HCT116 (cell line): ENCODE measurements around the gene NFIA. TPM values are rescaled to one million over a fixed set of nuclear protein-coding genes. Genes with fewer than 3 reads are reported as not detected.

Experiments used
- ATAC-seq: fragments of 200-7000 bp; cut with Tn5 transposase; 2 replicates; pipeline ENCODE4 v1.9.1; 2020; ENCODE audit warnings: mild to moderate bottlenecking, moderate library complexity
- BruUV-seq: library from RNA; stranded (reverse); fragments of 400-500 nt; replicated peaks from 2 replicates; lab custom pipeline; 2021; lab: Mats Ljungman, UMichigan
- CTCF ChIA-PET: fragments of 300-600 bp; sonication (Branson Sonifier 250); formaldehyde crosslinking; loops from one replicate; lab custom pipeline; 2021; ENCODE audit warnings: antibody characterized with exemption; lab: Charles Lee
- POLR2A ChIA-PET: fragments of 300-600, 350-600 bp; sonication (Branson Sonifier 250); formaldehyde crosslinking; loops from one replicate; lab custom pipeline; 2021; ENCODE audit warnings: antibody characterized with exemption; lab: Charles Lee
- RAD21 ChIA-PET, 2 experiments: fragments of 300-600 bp; sonication (Branson Sonifier 250); formaldehyde crosslinking; loops; one replicate each; lab custom pipeline; 2023; ENCODE audit warnings: low total read pairs in 2 of 2; ENCODE audit not compliant: uncharacterized antibody in 2 of 2, unreplicated experiment in 2 of 2, low non-redundant PET in 1 of 2; lab: Charles Lee
- DNase-seq: peaks from one replicate; pipeline ENCODE4 v3.0.0-alpha.2; 2010; ENCODE audit warnings: low read depth, low spot score
- H2AFZ ChIP-seq: fragments of 200-600 bp; shearing (Covaris generic), sonication (generic); 2 replicates; pipeline ENCODE4 v1.6.1; 2017; ENCODE audit warnings: low read depth, mixed run types, mixed read lengths, antibody characterized with exemption, low read length; ENCODE audit not compliant: poor library complexity, severe bottlenecking
- H3K27ac ChIP-seq: 2 replicates; pipeline ENCODE4 v1.5.1; 2012; ENCODE audit warnings: low read depth, low read length
- H3K27me3 ChIP-seq: fragments of 200-600 bp; sonication (generic); 2 replicates; pipeline ENCODE4 v1.6.1; 2016; ENCODE audit warnings: mixed run types, low read length, mixed read lengths; ENCODE audit not compliant: insufficient read depth
- H3K36me3 ChIP-seq, 2 experiments: fragments of 200-500 bp in 1 of 2; fragments of 200-600 bp in 1 of 2; sonication (Bioruptor generic) in 1 of 2; sonication (generic) in 1 of 2; 2 replicates each; pipeline versions ENCODE4 v1.5.1 to v1.6.1; 2014 to 2016; ENCODE audit warnings: low read length in 2 of 2, inconsistent platforms in 1 of 2, mixed read lengths in 1 of 2, mixed run types in 1 of 2; ENCODE audit not compliant: insufficient read depth in 2 of 2, control insufficient read depth in 1 of 2
- H3K4me1 ChIP-seq, 2 experiments: fragments of 200-600 bp in 1 of 2; sonication (generic) in 1 of 2; 2 replicates each; pipeline versions ENCODE4 v1.5.1 to v1.6.1; 2012 to 2017; ENCODE audit warnings: low read length in 2 of 2, inconsistent platforms in 1 of 2, mild to moderate bottlenecking in 1 of 2, mixed read lengths in 1 of 2, mixed run types in 1 of 2, moderate library complexity in 1 of 2; ENCODE audit not compliant: insufficient read depth in 2 of 2, control insufficient read depth in 1 of 2
- H3K4me2 ChIP-seq: fragments of 200-600 bp; sonication (generic); 2 replicates; pipeline ENCODE4 v1.6.1; 2017; ENCODE audit warnings: mixed run types, low read length, mixed read lengths
- H3K4me3 ChIP-seq, 2 experiments: fragments of 200-600 bp in 1 of 2; sonication (generic) in 1 of 2; replicated peaks in 1 of 2; 2 replicates each; pipeline ENCODE4 v1.5.1; 2011 to 2016; ENCODE audit warnings: low read length in 2 of 2, control low read depth in 1 of 2, low read depth in 1 of 2, mild to moderate bottlenecking in 1 of 2, mixed read lengths in 1 of 2, mixed run types in 1 of 2
- H3K79me2 ChIP-seq: fragments of 200-600 bp; sonication (generic); 2 replicates; pipeline ENCODE4 v1.6.1; 2017; ENCODE audit warnings: mild to moderate bottlenecking, mixed run types, low read length, moderate library complexity, mixed read lengths; ENCODE audit not compliant: insufficient read depth
- H3K9ac ChIP-seq: fragments of 200-600 bp; sonication (generic); 2 replicates; pipeline ENCODE4 v1.6.1; 2016; ENCODE audit warnings: low read length, mixed read lengths
- H3K9me2 ChIP-seq: fragments of 200-600 bp; sonication (generic), shearing (Covaris generic); 2 replicates; pipeline ENCODE4 v1.6.1; 2017; ENCODE audit warnings: mixed run types, mild to moderate bottlenecking, moderate library complexity; ENCODE audit not compliant: insufficient read depth
- H3K9me3 ChIP-seq, 2 experiments: fragments of 200-500 bp in 1 of 2; fragments of 200-600 bp in 1 of 2; sonication (Bioruptor generic) in 1 of 2; sonication (generic) in 1 of 2; 2 replicates each; pipeline ENCODE4 v1.6.1; 2014 to 2017; ENCODE audit warnings: low read length in 2 of 2, mixed read lengths in 2 of 2, inconsistent platforms in 1 of 2, low read depth in 1 of 2, mild to moderate bottlenecking in 1 of 2, mixed run types in 1 of 2, moderate library complexity in 1 of 2; ENCODE audit not compliant: control insufficient read depth in 1 of 2, insufficient read depth in 1 of 2
- H4K20me1 ChIP-seq: fragments of 200-600 bp; sonication (generic), shearing (Covaris generic); 2 replicates; pipeline ENCODE4 v1.6.1; 2017; ENCODE audit warnings: mixed run types, mild to moderate bottlenecking, moderate library complexity; ENCODE audit not compliant: insufficient read depth
- CBX3 ChIP-seq: IDR thresholded peaks from 2 replicates; pipeline ENCODE4 v1.6.1; 2012; ENCODE audit warnings: low read depth
- CEBPB ChIP-seq: IDR thresholded peaks from 2 replicates; pipeline ENCODE4 v1.6.1; 2012; ENCODE audit warnings: low read depth
- EGR1 ChIP-seq: IDR thresholded peaks from 2 replicates; pipeline ENCODE4 v1.6.1; 2012; ENCODE audit warnings: low read depth
- EZH2phosphoT487 ChIP-seq: fragments of 200-600 bp; IDR thresholded peaks from 2 replicates; pipeline ENCODE4 v1.6.1; 2018; ENCODE audit warnings: antibody characterized with exemption, borderline replicate concordance
- FOSL1 ChIP-seq: IDR thresholded peaks from 2 replicates; pipeline ENCODE4 v1.6.1; 2012; ENCODE audit warnings: low read depth
- JUND ChIP-seq: IDR thresholded peaks from 2 replicates; pipeline ENCODE4 v1.6.1; 2012
- SIN3A ChIP-seq: IDR thresholded peaks from 2 replicates; pipeline ENCODE4 v1.6.1; 2012; ENCODE audit warnings: low read depth
- SRF ChIP-seq: IDR thresholded peaks from 2 replicates; pipeline ENCODE4 v1.6.1; 2012; ENCODE audit warnings: low read depth
- YY1 ChIP-seq: IDR thresholded peaks from 2 replicates; pipeline ENCODE4 v1.6.1; 2011; ENCODE audit warnings: low read length, low read depth, moderate library complexity, mild to moderate bottlenecking; ENCODE audit not compliant: insufficient replicate concordance; ENCODE audit errors: extremely low read depth
- intact Hi-C: fragments of 100-400 bp; cut with micrococcal nuclease; formaldehyde crosslinking; loops from 2 replicates; pipeline ENCODE4 v1.10.0; 2022
- total RNA-seq: library from RNA; stranded (reverse); gene quantifications from one replicate; pipeline ENCODE4 v1.2.1, GENCODE V29; 2021; ENCODE audit not compliant: unreplicated experiment
- TF ChIP-seq, protein P1 (sequence below): IDR thresholded peaks from 2 replicates; pipeline ENCODE4 v1.6.1; 2011; ENCODE audit warnings: mild to moderate bottlenecking, low read length, moderate library complexity; ENCODE audit not compliant: insufficient replicate concordance; ENCODE audit errors: extremely low read depth
- TF ChIP-seq, protein P2 (sequence below), 3 experiments: fragments of 200-600 bp in 1 of 3; sonication (generic) in 1 of 3; IDR thresholded peaks in 2 of 3; conservative IDR thresholded peaks in 1 of 3; 2 replicates each; pipeline ENCODE4 v1.5.1; 2012 to 2017; ENCODE audit warnings: low read depth in 2 of 3, low read length in 2 of 3, antibody characterized with exemption in 1 of 3, borderline replicate concordance in 1 of 3, control low read depth in 1 of 3, mild to moderate bottlenecking in 1 of 3, mixed read lengths in 1 of 3, mixed run types in 1 of 3, moderate library complexity in 1 of 3; ENCODE audit not compliant: insufficient read depth in 1 of 3

NFIA gene
- total RNA-seq, 1 experiment from 2014 or later = 17.2 TPM

DNA sequence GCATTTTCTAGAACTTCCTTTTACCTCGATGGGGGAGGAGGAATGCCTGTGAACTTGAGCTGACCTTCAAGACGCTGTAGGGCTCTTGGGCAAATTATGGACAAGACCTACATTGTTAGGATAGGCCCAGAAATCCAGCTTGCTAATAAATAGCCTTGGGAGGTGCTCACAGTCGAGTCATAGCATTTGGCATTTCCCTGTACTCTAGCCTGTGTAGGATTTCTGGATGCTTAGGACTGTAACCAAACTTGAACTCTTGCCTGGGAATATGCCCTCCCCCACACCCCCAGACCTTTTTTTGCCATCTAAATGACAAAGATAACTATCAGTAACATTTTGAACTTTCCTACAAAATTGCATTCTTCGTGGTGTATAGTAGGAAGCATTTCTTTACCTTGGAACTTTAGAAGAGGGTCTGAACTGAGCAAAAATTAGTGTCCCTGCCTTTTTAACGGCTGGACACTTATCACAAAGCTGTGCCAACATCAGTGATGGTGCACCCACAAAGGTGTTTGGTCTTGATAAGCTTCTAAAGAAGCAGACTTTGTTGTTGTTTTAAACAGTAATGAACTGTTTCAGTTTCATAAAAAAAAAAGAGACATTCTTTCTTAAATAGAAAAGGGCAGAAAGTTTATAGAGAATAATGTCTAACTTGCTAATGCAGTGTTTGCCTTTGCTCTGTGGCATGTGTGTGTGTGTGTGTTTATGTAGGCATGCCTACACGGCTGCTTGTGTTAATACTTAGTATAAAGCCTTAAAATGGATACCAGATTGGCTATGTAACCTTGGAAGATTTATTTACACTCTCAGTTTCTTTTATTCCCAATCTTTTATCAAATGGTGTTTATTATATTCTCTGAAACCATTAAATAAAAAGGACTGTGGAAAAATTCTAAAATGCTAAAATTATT, 88.2 kb downstream of the NFIA start:
- DNase-seq (peak; percentile 19), ATAC-seq (peak; percentile 68)
- Histone ChIP-seq H3K9me2 (no peaks in the 10 kb centered on the region), H4K20me1 (no peaks in the 10 kb centered on the region), H3K9ac (no peak overlapping the region), H3K4me2 (peak overlapping the region; percentile 25), H3K4me1 (peaks cover 0 to 16% of the 10 kb centered on the region in 2 experiments; a peak in 1 of 4 replicates), H3K27me3 (no peaks in the 10 kb centered on the region), H3K79me2 (no peaks in the 10 kb centered on the region), H3K4me3 (no peak overlapping the region), H3K36me3 (no peaks in the 10 kb centered on the region), H3K27ac (no peak overlapping the region), H2AFZ (no peak overlapping the region), H3K9me3 (no peaks in the 10 kb centered on the region)
- POLR2A ChIA-PET = no interaction called here
- intact Hi-C loops = no loop called here
- RAD21 ChIA-PET = no interaction called here
- CTCF ChIA-PET = no interaction called here
- TF ChIP-seq, protein P1, sequence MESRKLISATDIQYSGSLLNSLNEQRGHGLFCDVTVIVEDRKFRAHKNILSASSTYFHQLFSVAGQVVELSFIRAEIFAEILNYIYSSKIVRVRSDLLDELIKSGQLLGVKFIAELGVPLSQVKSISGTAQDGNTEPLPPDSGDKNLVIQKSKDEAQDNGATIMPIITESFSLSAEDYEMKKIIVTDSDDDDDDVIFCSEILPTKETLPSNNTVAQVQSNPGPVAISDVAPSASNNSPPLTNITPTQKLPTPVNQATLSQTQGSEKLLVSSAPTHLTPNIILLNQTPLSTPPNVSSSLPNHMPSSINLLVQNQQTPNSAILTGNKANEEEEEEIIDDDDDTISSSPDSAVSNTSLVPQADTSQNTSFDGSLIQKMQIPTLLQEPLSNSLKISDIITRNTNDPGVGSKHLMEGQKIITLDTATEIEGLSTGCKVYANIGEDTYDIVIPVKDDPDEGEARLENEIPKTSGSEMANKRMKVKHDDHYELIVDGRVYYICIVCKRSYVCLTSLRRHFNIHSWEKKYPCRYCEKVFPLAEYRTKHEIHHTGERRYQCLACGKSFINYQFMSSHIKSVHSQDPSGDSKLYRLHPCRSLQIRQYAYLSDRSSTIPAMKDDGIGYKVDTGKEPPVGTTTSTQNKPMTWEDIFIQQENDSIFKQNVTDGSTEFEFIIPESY = no peak
- TF ChIP-seq, protein P2, sequence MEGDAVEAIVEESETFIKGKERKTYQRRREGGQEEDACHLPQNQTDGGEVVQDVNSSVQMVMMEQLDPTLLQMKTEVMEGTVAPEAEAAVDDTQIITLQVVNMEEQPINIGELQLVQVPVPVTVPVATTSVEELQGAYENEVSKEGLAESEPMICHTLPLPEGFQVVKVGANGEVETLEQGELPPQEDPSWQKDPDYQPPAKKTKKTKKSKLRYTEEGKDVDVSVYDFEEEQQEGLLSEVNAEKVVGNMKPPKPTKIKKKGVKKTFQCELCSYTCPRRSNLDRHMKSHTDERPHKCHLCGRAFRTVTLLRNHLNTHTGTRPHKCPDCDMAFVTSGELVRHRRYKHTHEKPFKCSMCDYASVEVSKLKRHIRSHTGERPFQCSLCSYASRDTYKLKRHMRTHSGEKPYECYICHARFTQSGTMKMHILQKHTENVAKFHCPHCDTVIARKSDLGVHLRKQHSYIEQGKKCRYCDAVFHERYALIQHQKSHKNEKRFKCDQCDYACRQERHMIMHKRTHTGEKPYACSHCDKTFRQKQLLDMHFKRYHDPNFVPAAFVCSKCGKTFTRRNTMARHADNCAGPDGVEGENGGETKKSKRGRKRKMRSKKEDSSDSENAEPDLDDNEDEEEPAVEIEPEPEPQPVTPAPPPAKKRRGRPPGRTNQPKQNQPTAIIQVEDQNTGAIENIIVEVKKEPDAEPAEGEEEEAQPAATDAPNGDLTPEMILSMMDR (IDR thresholded peaks at IDR 0.05 in 2 of 3, conservative IDR thresholded peaks at IDR 0.05 in 1 of 3; ENCODE audit: borderline replicate concordance in 1 of 3, insufficient read depth in 1 of 3, low read depth in 2 of 3, low read length in 2 of 3) = no peak
- TF ChIP-seq JUND (no peak), YY1 (no peak), SRF (no peak), SIN3A (no peak), EGR1 (no peak), CBX3 (no peak), EZH2phosphoT487 (no peak), FOSL1 (no peak), CEBPB (no peak)
- no TSS peak for BruUV-seq
